Measurements from ENCODE around the gene PSRC1. TPM values are rescaled to one million over a fixed set of nuclear protein-coding genes. Genes with fewer than 3 reads are reported as not detected.

Gene PSRC1
- total and polyA plus RNA-seq, 2 experiments from 2014 or later, result 15.3 to 15.6 TPM

- no peak overlapping the region for H3K9ac ChIP-seq
- H3K4me1 ChIP-seq (ENCODE audit: insufficient read depth), result no peaks in the 10 kb centered on the region
- no peaks in the 10 kb centered on the region for H3F3A ChIP-seq (ENCODE audit: insufficient read depth)
- no peak overlapping the region for H3K27ac ChIP-seq
- H3K4me3 ChIP-seq, result no peak overlapping the region
- H3K9me2 ChIP-seq (ENCODE audit: insufficient read depth), result no peaks in the 10 kb centered on the region
- in situ Hi-C loops (cut with MboI), result loop anchor here (10.0 kb wide), 1 partner anchor 267 kb away; the partner anchor contains the start of gene GPR61
- H4K20me1 ChIP-seq (ENCODE audit: insufficient read depth), result no peaks in the 10 kb centered on the region
- DNase-seq, result no peak
- no peak overlapping the region for H3K4me2 ChIP-seq (ENCODE audit: unreplicated experiment)
- no peaks in the 10 kb centered on the region for H3K27me3 ChIP-seq (replicated peaks; ENCODE audit: insufficient read depth)
- 85 to 88% methylated on average over 17 of the region's 17 CpGs for WGBS, 2 experiments (ENCODE audit: low coverage in 1 of 2, low lambda C conversion rate in 2 of 2, missing lambda C conversion rate in 2 of 2)
- H3K9me3 ChIP-seq (ENCODE audit: low read depth), result no peaks in the 10 kb centered on the region
- H3K36me3 ChIP-seq (ENCODE audit: low read depth), result no peaks in the 10 kb centered on the region
- no peak overlapping the region for H2AFZ ChIP-seq
- no peaks in the 10 kb centered on the region for H3K79me2 ChIP-seq (ENCODE audit: insufficient read depth)
- TF ChIP-seq EZH2 (IDR thresholded peaks at IDR 0.05; ENCODE audit: insufficient read depth, poor library complexity, severe bottlenecking) (no peak), EZH2phosphoT487 (IDR thresholded peaks at IDR 0.05; ENCODE audit: insufficient read depth, low read depth) (no peak)
These were observed 15.1 kb downstream of the PSRC1 start for GRCh38 chr1:109267743-109268300.

GRCh38 chr1:109266965-109267364 is 16.0 kb downstream of the PSRC1 start:
- peak; percentile 62 for DNase-seq
- H3K9me2 ChIP-seq (ENCODE audit: insufficient read depth), result no peaks in the 10 kb centered on the region

GRCh38 chr1:109265741-109266330 is 17.1 kb downstream of the PSRC1 start:
- Histone ChIP-seq H3K4me2 (ENCODE audit: unreplicated experiment) (no peak overlapping the region), H3K4me1 (ENCODE audit: insufficient read depth) (no peaks in the 10 kb centered on the region), H3K79me2 (ENCODE audit: insufficient read depth) (no peaks in the 10 kb centered on the region), H4K20me1 (ENCODE audit: insufficient read depth) (no peaks in the 10 kb centered on the region), H3K36me3 (ENCODE audit: low read depth) (no peaks in the 10 kb centered on the region), H3K9me2 (ENCODE audit: insufficient read depth) (no peaks in the 10 kb centered on the region), H3F3A (ENCODE audit: insufficient read depth) (no peaks in the 10 kb centered on the region), H3K9me3 (ENCODE audit: low read depth) (no peaks in the 10 kb centered on the region), H3K4me3 (no peak overlapping the region), H2AFZ (no peak overlapping the region), H3K27me3 (replicated peaks; ENCODE audit: insufficient read depth) (no peaks in the 10 kb centered on the region), H3K27ac (no peak overlapping the region), H3K9ac (no peak overlapping the region)
- WGBS, 2 experiments (ENCODE audit: low coverage in 1 of 2, low lambda C conversion rate in 2 of 2, missing lambda C conversion rate in 2 of 2), result 87 to 92% methylated on average over 7 to 13 of the region's 13 CpGs
- TF ChIP-seq EZH2 (IDR thresholded peaks at IDR 0.05; ENCODE audit: insufficient read depth, poor library complexity, severe bottlenecking) (no peak), EZH2phosphoT487 (IDR thresholded peaks at IDR 0.05; ENCODE audit: insufficient read depth, low read depth) (no peak)
- no peak for DNase-seq
- in situ Hi-C loops (cut with MboI), result loop anchor here (10.0 kb wide), 1 partner anchor 269 kb away; the partner anchor contains the start of gene GPR61

More at GRCh38 chr1:109266965-109267364, 16.0 kb downstream of the PSRC1 start:
- in situ Hi-C loops (cut with MboI), result loop anchor here (10.0 kb wide), 1 partner anchor 268 kb away; the partner anchor contains the start of gene GPR61
- TF ChIP-seq EZH2phosphoT487 (IDR thresholded peaks at IDR 0.05; ENCODE audit: insufficient read depth, low read depth) (no peak), EZH2 (IDR thresholded peaks at IDR 0.05; ENCODE audit: insufficient read depth, poor library complexity, severe bottlenecking) (no peak)
- no peaks in the 10 kb centered on the region for H3K36me3 ChIP-seq (ENCODE audit: low read depth)
- no peaks in the 10 kb centered on the region for H3F3A ChIP-seq (ENCODE audit: insufficient read depth)
- no peaks in the 10 kb centered on the region for H3K9me3 ChIP-seq (ENCODE audit: low read depth)
- H2AFZ ChIP-seq, result no peak overlapping the region
- H3K9ac ChIP-seq, result no peak overlapping the region
- H3K4me1 ChIP-seq (ENCODE audit: insufficient read depth), result no peaks in the 10 kb centered on the region
- no peaks in the 10 kb centered on the region for H4K20me1 ChIP-seq (ENCODE audit: insufficient read depth)
- H3K4me3 ChIP-seq, result no peak overlapping the region
- no peak overlapping the region for H3K4me2 ChIP-seq (ENCODE audit: unreplicated experiment)
- no peak overlapping the region for H3K27ac ChIP-seq
- no peaks in the 10 kb centered on the region for H3K79me2 ChIP-seq (ENCODE audit: insufficient read depth)
- no peaks in the 10 kb centered on the region for H3K27me3 ChIP-seq (replicated peaks; ENCODE audit: insufficient read depth)
- WGBS, 2 experiments (ENCODE audit: low coverage in 1 of 2, low lambda C conversion rate in 2 of 2, missing lambda C conversion rate in 2 of 2), result 51 to 53% methylated on average over 11 of the region's 11 CpGs

DNA sequence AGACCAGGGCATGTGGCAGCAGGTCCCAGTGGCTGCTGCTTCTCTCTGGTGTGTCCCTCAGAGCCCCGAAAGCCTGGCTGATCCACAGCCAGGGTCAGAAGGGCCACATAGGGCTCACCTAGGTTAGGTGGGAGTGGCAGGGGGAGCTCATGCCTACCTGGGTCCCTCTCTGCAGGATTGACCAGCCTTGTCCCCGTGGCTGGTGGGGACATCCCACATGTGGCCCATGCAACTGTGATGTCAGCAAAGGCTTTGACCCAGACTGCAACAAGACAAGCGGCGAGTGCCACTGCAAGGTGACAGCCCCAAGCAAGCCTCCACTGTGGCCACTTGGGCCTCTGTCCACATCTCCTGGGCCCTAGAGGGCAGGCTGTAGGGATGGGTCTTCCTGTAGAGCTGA is 17.9 kb downstream of the PSRC1 start:
- no peak overlapping the region for H3K9ac ChIP-seq
- H3K4me2 ChIP-seq (ENCODE audit: unreplicated experiment), result no peak overlapping the region
- H3K9me3 ChIP-seq (ENCODE audit: low read depth), result no peaks in the 10 kb centered on the region
- no peaks in the 10 kb centered on the region for H4K20me1 ChIP-seq (ENCODE audit: insufficient read depth)
- no peak overlapping the region for H2AFZ ChIP-seq
- no peaks in the 10 kb centered on the region for H3K79me2 ChIP-seq (ENCODE audit: insufficient read depth)
- H3K9me2 ChIP-seq (ENCODE audit: insufficient read depth), result no peaks in the 10 kb centered on the region
- in situ Hi-C loops (cut with MboI), result loop anchor here (10.0 kb wide), 1 partner anchor 270 kb away; the partner anchor contains the start of gene GPR61
- no peak for DNase-seq
- no peaks in the 10 kb centered on the region for H3K36me3 ChIP-seq (ENCODE audit: low read depth)
- WGBS, 2 experiments (ENCODE audit: low coverage in 1 of 2, low lambda C conversion rate in 2 of 2, missing lambda C conversion rate in 2 of 2), result 73 to 80% methylated on average over 4 of the region's 4 CpGs
- TF ChIP-seq EZH2 (IDR thresholded peaks at IDR 0.05; ENCODE audit: insufficient read depth, poor library complexity, severe bottlenecking), result no peak
- H3K27ac ChIP-seq, result no peak overlapping the region
- no peaks in the 10 kb centered on the region for H3F3A ChIP-seq (ENCODE audit: insufficient read depth)
- no peaks in the 10 kb centered on the region for H3K4me1 ChIP-seq (ENCODE audit: insufficient read depth)
- H3K27me3 ChIP-seq (replicated peaks; ENCODE audit: insufficient read depth), result no peaks in the 10 kb centered on the region
- no peak overlapping the region for H3K4me3 ChIP-seq
